ENCODE data around the gene SWSAP1. TPM values are rescaled to one million over a fixed set of nuclear protein-coding genes. Genes with fewer than 3 reads are reported as not detected.
"Not testable (repeated sequence)": the region's sequence is repeated elsewhere in the genome, so short reads cannot be mapped to it uniquely, and the experiment has no call there.

The SWSAP1 gene
- total RNA-seq, 1 experiment from 2014 or later: 3.9 TPM

- Mint-ChIP-seq H3K27me3 (ENCODE audit: insufficient read depth, unreplicated experiment) (no peaks in the 10 kb centered on the region), H3K9me3 (ENCODE audit: unreplicated experiment) (no peaks in the 10 kb centered on the region), H3K36me3 (ENCODE audit: insufficient read depth, unreplicated experiment) (peaks cover 26% of the 10 kb centered on the region), H3K4me1 (ENCODE audit: low read depth, unreplicated experiment) (no peaks in the 10 kb centered on the region), H3K4me3 (ENCODE audit: unreplicated experiment) (no peak overlapping the region), H3K27ac (ENCODE audit: unreplicated experiment) (no peak overlapping the region)
- no peak for TF ChIP-seq CTCF (IDR thresholded peaks at IDR 0.05; ENCODE audit: insufficient read depth in 1 of 2, low read depth in 1 of 2, low read length in 1 of 2, severe bottlenecking in 1 of 2, unreplicated experiment in 1 of 2)
- DNase-seq: no peak
- Histone ChIP-seq H3K36me3 (ENCODE audit: control insufficient read depth, insufficient read depth, low read length) (peaks cover under 1% of the 10 kb centered on the region), H3K4me3 (ENCODE audit: low read depth, low read length) (no peak overlapping the region), H3K4me1 (no peaks in the 10 kb centered on the region), H3K27me3 (replicated peaks; ENCODE audit: control insufficient read depth, insufficient read depth, low read length) (no peaks in the 10 kb centered on the region), H3K9me3 (no peaks in the 10 kb centered on the region)
- ChIA-PET POLR2A (no interaction called here), CTCF (no interaction called here)
- intact Hi-C loops (cut with micrococcal nuclease; ENCODE audit: unreplicated experiment): no loop called here
- no TSS peak for BruUV-seq (replicated peaks)
These were observed 44.3 kb upstream of the SWSAP1 start for GRCh38 chr19:11330127-11330526.

- no peak overlapping the region for H3K27ac Mint-ChIP-seq (ENCODE audit: unreplicated experiment)
- H3K4me3 ChIP-seq (ENCODE audit: low read depth, low read length): no peak overlapping the region
- no peak overlapping the region for H3K4me3 Mint-ChIP-seq (ENCODE audit: unreplicated experiment)
- no peak for TF ChIP-seq CTCF (IDR thresholded peaks at IDR 0.05; ENCODE audit: insufficient read depth in 1 of 2, low read depth in 1 of 2, low read length in 1 of 2, severe bottlenecking in 1 of 2, unreplicated experiment in 1 of 2)
- peaks cover 36% of the 10 kb centered on the region for H3K36me3 Mint-ChIP-seq (ENCODE audit: insufficient read depth, unreplicated experiment)
- H3K4me1 Mint-ChIP-seq (ENCODE audit: low read depth, unreplicated experiment): no peaks in the 10 kb centered on the region
- no TSS peak for BruUV-seq (replicated peaks)
- no peaks in the 10 kb centered on the region for H3K9me3 ChIP-seq
- ChIA-PET CTCF (interaction anchor here (0.7 kb wide), 1 partner anchor 8 kb away, joined by 3 read pairs; the partner anchor contains the start of gene RAB3D), POLR2A (no interaction called here)
- peaks cover 5% of the 10 kb centered on the region for H3K36me3 ChIP-seq (ENCODE audit: control insufficient read depth, insufficient read depth, low read length)
- no peaks in the 10 kb centered on the region for H3K9me3 Mint-ChIP-seq (ENCODE audit: unreplicated experiment)
- no peaks in the 10 kb centered on the region for H3K4me1 ChIP-seq
- intact Hi-C loops (cut with micrococcal nuclease; ENCODE audit: unreplicated experiment): no loop called here
- DNase-seq: no peak
- no peaks in the 10 kb centered on the region for H3K27me3 Mint-ChIP-seq (ENCODE audit: insufficient read depth, unreplicated experiment)
- no peaks in the 10 kb centered on the region for H3K27me3 ChIP-seq (replicated peaks; ENCODE audit: control insufficient read depth, insufficient read depth, low read length)
These were observed 43.0 kb upstream of the SWSAP1 start for GRCh38 chr19:11331502-11331901.

- Mint-ChIP-seq H3K27me3 (ENCODE audit: insufficient read depth, unreplicated experiment) (no peaks in the 10 kb centered on the region), H3K9me3 (ENCODE audit: unreplicated experiment) (no peaks in the 10 kb centered on the region), H3K36me3 (ENCODE audit: insufficient read depth, unreplicated experiment) (peaks cover 36% of the 10 kb centered on the region), H3K27ac (ENCODE audit: unreplicated experiment) (no peak overlapping the region), H3K4me3 (ENCODE audit: unreplicated experiment) (no peak overlapping the region), H3K4me1 (ENCODE audit: low read depth, unreplicated experiment) (no peaks in the 10 kb centered on the region)
- ChIA-PET POLR2A (no interaction called here), CTCF (interaction anchor here (0.7 kb wide), 1 partner anchor 1172 kb away, joined by 3 read pairs; no protein-coding TSS in a partner anchor)
- no peak for TF ChIP-seq CTCF (IDR thresholded peaks at IDR 0.05; ENCODE audit: insufficient read depth in 1 of 2, low read depth in 1 of 2, low read length in 1 of 2, severe bottlenecking in 1 of 2, unreplicated experiment in 1 of 2)
- Histone ChIP-seq H3K36me3 (ENCODE audit: control insufficient read depth, insufficient read depth, low read length) (peaks cover 5% of the 10 kb centered on the region), H3K27me3 (replicated peaks; ENCODE audit: control insufficient read depth, insufficient read depth, low read length) (no peaks in the 10 kb centered on the region), H3K9me3 (no peaks in the 10 kb centered on the region), H3K4me3 (ENCODE audit: low read depth, low read length) (no peak overlapping the region), H3K4me1 (peaks cover 1% of the 10 kb centered on the region)
- DNase-seq: no peak
- BruUV-seq (replicated peaks): no TSS peak
- intact Hi-C loops (cut with micrococcal nuclease; ENCODE audit: unreplicated experiment): no loop called here
These were observed 41.6 kb upstream of the SWSAP1 start for GRCh38 chr19:11332822-11333221.

GRCh38 chr19:11333838-11334237 lies 40.6 kb upstream of the SWSAP1 start:
- H3K27me3 Mint-ChIP-seq (ENCODE audit: insufficient read depth, unreplicated experiment); POLR2A ChIA-PET; H3K4me1 Mint-ChIP-seq (ENCODE audit: low read depth, unreplicated experiment); BruUV-seq (replicated peaks); CTCF ChIA-PET; H3K9me3 Mint-ChIP-seq (ENCODE audit: unreplicated experiment); intact Hi-C loops (cut with micrococcal nuclease; ENCODE audit: unreplicated experiment); H3K36me3 ChIP-seq (ENCODE audit: control insufficient read depth, insufficient read depth, low read length); H3K27ac Mint-ChIP-seq (ENCODE audit: unreplicated experiment); H3K4me3 Mint-ChIP-seq (ENCODE audit: unreplicated experiment); H3K4me3 ChIP-seq (ENCODE audit: low read depth, low read length); H3K9me3 ChIP-seq; H3K27me3 ChIP-seq (replicated peaks; ENCODE audit: control insufficient read depth, insufficient read depth, low read length): not testable (repeated sequence)
- H3K36me3 Mint-ChIP-seq (ENCODE audit: insufficient read depth, unreplicated experiment): peaks cover 36% of the 10 kb centered on the region
- peak in 1 of 2 experiments; percentile 21 for DNase-seq
- H3K4me1 ChIP-seq: peaks cover 11% of the 10 kb centered on the region

Data from Caco-2 (cell line).